GM10266 (cell line): Measurements from ENCODE around the gene ZNF672.
"Not testable (repeated sequence)": the region's sequence is repeated elsewhere in the genome, so short reads cannot be mapped to it uniquely, and the experiment has no call there.

Source experiments
- DNase-seq: peaks from one replicate; pipeline ENCODE4 v3.0.0; 2012; ENCODE audit errors: extremely low spot score
- TF ChIP-seq, protein P1 (sequence below): IDR thresholded peaks from 2 replicates; pipeline ENCODE4 v1.5.1; 2012; ENCODE audit warnings: mild to moderate bottlenecking, low read depth; ENCODE audit not compliant: control insufficient read depth, insufficient read depth; ENCODE audit errors: missing control alignments

The ZNF672 gene

DNA sequence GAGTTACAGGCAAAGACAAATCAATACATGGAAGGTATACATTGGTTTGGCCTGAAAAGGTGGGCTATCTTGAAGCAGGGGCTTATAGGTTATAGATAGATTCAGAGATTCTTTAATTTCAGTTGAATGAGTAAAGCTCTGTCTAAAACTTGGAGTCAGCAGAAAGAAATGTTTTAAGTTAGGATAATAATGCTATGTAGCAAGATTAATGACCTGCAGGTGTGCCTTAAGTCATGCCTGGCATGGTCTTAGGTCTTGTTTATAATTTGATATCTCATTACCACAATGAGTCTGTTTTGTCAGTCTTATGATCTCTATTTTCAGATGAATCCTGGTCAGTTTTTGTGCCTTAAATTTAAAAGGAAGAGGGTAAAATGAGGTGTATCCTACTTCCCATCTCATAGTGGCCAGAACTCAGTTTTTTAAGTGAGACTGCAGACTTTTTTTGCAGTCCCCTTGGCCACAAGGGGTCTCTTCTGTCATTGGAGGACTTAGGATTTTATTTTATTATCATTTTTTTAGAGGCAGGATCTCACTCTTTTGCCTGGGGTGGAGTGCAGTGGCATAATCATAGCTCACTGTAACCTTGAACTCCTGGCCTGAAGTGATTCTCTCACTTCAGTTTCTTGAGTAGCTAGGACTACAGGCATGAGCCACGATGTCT lies 46.7 kb downstream of the ZNF672 start:
- TF ChIP-seq, protein P1, sequence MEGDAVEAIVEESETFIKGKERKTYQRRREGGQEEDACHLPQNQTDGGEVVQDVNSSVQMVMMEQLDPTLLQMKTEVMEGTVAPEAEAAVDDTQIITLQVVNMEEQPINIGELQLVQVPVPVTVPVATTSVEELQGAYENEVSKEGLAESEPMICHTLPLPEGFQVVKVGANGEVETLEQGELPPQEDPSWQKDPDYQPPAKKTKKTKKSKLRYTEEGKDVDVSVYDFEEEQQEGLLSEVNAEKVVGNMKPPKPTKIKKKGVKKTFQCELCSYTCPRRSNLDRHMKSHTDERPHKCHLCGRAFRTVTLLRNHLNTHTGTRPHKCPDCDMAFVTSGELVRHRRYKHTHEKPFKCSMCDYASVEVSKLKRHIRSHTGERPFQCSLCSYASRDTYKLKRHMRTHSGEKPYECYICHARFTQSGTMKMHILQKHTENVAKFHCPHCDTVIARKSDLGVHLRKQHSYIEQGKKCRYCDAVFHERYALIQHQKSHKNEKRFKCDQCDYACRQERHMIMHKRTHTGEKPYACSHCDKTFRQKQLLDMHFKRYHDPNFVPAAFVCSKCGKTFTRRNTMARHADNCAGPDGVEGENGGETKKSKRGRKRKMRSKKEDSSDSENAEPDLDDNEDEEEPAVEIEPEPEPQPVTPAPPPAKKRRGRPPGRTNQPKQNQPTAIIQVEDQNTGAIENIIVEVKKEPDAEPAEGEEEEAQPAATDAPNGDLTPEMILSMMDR = no peak
- no peak for DNase-seq

DNA sequence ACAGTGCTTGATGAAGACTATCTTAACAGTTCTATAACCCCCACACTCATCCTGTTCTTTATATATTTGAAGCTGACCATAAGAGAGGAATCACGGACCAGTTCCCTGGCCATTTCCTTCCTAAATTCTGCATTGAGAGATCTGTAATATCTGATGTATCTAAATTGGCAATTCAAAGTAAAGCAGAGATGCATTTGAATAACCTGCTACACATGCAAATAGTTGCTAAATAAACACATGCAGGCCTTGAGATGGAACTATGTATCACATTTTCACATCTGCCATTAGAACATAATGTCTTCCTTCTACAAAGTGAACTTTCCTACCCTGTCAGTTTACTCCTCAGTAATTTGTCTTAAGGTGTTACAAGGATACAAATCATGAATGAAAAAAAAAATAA lies 47.6 kb downstream of the ZNF672 start:
- DNase-seq = no peak
- TF ChIP-seq, protein P1 = no peak

DNA sequence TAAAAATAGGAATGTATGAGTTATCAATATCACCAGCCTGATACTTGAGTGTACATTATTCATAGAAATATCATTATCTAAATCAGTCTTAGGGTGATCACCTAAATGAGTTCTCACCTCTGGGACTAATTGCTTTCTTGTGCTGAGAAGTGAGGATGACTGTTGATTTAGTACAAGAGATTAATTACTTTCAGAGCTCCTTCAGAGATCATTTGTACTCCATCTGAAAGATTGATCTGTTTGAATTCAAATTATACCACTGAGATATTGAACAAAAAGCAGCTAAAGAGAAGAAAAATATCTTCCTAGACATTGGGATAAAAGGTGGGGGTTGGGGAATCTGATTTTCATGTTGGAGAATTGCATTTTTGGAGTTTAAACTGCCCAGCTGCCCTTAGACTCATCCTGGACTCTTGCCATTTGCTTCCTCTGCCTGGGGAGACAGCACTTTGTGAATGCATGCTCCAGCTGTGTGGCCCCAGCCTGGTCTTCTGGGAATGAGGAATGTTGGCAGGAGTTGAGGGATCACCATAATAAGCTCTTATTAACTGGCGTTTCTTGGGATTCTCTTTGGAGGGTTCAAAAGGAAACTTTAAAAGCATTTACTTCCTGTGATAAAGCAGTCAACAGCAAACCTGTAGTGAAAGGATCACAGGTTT lies 48.3 kb downstream of the ZNF672 start:
- no peak for DNase-seq
- TF ChIP-seq, protein P1 = no peak

DNA sequence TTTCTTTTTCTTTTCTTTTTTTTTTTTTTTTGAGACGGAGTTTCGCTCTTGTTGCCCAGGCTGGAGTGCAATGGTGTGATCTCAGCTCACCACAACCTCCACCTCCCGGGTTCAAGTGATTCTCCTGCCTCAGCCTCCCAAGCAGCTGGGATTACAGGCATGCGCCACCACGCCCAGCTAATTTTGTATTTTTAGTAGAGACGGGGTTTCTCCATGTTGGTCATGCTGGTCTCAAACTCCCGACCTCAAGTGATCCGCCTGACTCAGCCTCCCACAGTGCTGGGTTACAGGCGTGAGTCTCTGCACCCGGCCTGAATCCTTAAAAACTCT lies 51.9 kb downstream of the ZNF672 start:
- DNase-seq = not testable (repeated sequence)

DNA sequence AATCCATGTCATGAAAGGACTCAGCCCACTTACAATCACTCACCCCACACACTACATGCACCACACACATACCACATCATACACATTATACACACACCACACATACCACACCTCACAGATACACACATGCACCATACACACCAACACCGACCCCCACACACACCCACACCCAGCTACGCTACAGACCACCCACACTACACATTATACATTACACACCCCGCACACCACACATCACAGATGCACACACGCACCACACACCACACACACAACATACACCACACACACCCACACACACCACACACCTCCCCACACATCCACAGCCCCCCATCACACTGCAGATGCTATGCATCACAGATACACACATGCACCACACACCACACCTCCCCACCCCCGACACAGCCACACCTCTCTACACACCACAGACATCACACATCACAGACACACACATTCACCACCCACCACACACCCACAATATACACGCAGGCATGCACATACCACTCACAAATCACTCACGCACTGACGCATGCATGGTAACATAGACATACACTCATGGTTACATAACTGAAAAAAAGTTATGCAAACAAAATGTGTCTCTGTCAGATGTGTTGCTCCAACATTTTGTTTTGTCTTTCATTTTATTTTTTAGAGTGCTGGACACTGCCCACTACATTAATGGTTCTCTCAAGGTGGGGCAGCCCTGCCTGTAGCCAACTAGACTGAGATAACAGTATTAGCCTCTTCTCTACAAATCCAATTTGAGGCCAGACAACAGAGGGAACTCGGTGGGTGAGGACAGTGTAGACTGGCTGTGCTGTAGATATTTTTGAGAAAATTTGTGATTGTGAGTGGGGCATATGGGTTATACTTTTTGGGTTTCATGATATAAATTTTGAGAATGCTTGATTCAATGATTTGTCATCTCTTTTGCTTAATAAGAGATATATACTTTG lies 52.8 kb downstream of the ZNF672 start:
- DNase-seq = no peak

DNA sequence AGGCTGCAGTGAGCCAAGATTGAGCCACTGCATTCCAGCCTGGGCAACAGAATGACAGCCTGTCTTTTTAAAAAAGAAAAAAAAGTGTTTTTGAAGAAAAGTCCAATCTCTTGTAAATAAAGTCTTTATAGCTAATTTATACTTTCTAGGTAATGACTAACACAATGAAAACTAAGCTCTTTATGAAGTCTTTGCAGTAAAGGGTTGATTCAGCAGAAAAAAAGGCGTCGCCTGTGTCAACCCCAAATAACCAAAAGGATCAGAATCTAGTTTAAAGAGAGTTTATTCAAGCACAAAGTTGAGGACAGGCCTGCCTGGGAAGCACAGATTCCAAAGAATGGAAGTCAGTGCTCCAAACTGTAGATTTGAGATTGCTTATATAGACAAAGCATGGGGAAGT lies 53.7 kb downstream of the ZNF672 start:
- TF ChIP-seq, protein P1 = no peak
- DNase-seq = no peak

More for the DNA sequence above, 52.8 kb downstream of the ZNF672 start:
- TF ChIP-seq, protein P1 = no peak

DNA sequence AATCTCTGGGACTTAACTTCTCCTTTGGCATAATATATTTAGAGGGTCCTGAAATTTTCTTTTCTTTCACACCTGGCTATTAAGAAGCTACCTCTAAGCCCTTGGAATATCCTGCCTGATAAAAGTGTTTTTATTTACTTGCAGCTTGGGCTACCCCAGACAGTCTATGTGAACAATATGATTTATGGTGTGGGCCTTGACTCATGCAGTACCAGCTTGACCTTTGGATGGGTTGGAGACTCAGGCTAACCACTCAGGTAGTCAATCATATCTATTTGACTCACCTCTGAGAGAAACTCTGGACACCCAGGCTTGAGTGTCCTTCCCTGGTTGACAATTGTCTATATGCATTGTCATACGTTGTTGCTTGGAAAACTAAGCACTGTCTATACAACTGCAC lies 54.6 kb downstream of the ZNF672 start:
- DNase-seq = no peak
- TF ChIP-seq, protein P1 = no peak
